Fibroblast of pulmonary artery (primary cell): Measurements from ENCODE around the gene DHX29.

ENCODE experiments used
- DNase-seq: peaks from one replicate; pipeline ENCODE4 v3.0.0-alpha.2; 2010; ENCODE audit warnings: low read depth
- H3K4me3 ChIP-seq: replicated peaks from 2 replicates; pipeline ENCODE4 v1.5.1; 2011; ENCODE audit warnings: low read depth, mild to moderate bottlenecking, control low read depth, low read length, moderate library complexity
- TF ChIP-seq, protein P1 (sequence below): IDR thresholded peaks from 2 replicates; pipeline ENCODE4 v1.5.1; 2011; ENCODE audit warnings: mild to moderate bottlenecking, control low read depth, low read length, inconsistent platforms; ENCODE audit errors: missing control alignments

The DHX29 gene

DNA sequence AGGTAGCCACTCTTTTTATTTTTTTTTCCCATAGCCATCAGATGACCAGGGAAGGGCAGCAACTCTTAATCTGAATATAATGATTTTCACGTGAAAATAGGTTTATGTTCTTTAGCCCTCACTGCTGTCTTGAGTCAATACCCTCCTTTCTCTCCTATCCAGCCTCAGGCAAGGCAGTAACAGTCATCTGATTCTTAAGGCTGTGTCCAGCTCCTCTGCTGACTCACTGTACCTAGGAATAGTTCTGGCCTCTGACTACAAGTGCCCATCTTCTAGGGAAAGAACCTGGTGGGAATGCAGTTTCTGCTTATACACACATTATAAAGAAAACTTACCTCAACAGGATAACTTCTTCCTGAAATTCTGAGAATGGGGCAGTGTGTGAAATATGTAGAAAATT lies 30.7 kb downstream of the DHX29 start:
- DNase-seq, result no peak
- H3K4me3 ChIP-seq, result no peak overlapping the region
- TF ChIP-seq, protein P1, sequence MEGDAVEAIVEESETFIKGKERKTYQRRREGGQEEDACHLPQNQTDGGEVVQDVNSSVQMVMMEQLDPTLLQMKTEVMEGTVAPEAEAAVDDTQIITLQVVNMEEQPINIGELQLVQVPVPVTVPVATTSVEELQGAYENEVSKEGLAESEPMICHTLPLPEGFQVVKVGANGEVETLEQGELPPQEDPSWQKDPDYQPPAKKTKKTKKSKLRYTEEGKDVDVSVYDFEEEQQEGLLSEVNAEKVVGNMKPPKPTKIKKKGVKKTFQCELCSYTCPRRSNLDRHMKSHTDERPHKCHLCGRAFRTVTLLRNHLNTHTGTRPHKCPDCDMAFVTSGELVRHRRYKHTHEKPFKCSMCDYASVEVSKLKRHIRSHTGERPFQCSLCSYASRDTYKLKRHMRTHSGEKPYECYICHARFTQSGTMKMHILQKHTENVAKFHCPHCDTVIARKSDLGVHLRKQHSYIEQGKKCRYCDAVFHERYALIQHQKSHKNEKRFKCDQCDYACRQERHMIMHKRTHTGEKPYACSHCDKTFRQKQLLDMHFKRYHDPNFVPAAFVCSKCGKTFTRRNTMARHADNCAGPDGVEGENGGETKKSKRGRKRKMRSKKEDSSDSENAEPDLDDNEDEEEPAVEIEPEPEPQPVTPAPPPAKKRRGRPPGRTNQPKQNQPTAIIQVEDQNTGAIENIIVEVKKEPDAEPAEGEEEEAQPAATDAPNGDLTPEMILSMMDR, result no peak

DNA sequence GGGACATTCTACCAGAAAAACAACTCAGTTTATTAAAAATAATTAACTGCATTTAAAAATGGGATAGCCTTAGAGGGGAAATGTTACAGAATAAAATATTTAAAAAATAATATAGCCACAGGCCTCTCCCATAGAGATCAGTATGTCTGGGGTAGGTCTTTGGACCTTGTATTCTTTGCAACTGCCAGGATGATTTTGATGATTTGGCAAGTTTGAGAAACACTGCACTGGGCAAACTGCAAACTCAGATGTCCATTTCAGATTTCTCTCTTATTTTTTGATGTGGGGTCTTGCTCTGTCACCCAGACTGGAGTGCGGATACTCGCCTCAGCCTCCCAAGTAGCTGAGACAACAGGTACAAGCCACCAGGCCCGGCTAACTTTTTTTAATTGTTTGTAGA lies 49.2 kb downstream of the DHX29 start:
- TF ChIP-seq, protein P1, result no peak
- no peak overlapping the region for H3K4me3 ChIP-seq
- DNase-seq, result no peak

DNA sequence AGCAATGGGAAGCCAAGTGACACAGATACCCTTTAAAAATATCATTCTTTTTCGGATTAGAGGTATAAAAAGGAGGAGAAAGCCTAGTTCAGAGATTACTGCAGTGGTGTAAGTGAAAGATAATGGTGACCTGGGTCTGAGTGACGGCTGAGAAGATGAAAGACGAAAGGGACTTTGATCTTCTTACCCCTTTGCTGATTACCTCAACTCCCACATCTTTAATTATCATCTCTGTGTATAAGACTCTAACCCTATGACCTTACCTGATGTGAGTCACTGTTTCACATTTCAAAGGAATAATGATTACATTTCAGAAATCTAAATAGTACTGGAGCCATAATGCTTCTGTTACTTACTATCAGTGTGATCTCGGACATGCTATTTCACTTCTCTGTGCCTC lies 52.7 kb downstream of the DHX29 start:
- no peak overlapping the region for H3K4me3 ChIP-seq
- TF ChIP-seq, protein P1, result no peak
- no peak for DNase-seq

DNA sequence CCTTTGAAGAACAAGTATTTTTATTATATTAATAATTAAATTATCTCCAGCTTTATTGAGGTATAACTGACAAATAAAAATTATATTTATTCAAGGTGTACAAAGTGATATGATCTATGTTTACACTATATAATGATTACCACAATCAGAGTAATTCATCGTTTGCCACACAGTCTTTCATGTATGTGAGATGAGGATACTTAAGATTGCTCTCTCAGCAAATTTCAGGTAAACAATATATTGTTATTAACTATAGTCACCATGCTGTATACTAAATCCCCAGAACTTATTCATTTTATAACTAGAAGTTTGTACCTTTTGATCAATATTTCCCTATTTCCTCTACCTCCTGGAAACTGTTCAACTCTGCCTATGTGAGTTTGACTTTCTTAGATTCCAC lies 57.4 kb downstream of the DHX29 start:
- DNase-seq, result no peak
- no peak overlapping the region for H3K4me3 ChIP-seq
- TF ChIP-seq, protein P1, result no peak

DNA sequence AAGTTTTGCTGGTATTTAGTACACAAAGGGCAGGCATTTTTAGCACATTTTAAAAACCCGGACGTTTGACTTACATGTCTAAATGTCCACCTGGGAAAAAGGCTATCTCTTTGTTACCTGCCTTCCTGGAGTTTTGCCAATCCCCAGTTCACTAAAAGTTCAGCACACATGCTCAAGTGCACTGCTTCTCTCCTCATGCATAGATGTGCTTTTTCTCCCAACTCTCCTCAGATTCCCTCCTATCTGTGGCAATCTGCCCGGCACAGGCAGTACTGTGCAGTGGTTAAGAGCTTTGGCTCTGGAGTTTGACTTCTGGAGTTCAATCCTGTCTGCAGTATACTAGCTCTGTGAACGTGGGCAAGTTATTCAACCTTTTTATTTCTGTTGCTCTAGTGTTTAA lies 65.7 kb downstream of the DHX29 start:
- no peak overlapping the region for H3K4me3 ChIP-seq
- DNase-seq, result no peak
- TF ChIP-seq, protein P1, result no peak

DNA sequence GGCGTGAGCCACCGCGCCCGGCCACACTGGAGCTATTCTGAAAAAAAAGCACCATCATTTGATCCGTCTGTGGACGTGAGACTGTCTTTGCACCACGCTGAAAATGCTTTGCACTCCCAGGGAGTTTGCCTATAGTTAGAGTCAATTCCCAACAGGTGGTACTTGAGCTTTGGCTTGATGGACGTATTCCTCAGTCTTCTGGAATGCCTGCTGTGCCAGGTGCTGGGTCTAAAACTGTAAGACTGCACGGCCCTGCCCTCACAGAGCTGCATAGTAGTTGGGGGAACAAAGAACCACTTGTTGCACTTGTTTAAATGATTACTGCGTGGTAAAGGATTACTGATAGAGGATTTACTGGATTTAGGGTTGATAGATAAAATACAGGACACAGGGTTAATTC lies 70.7 kb downstream of the DHX29 start:
- TF ChIP-seq, protein P1, result no peak
- no peak for DNase-seq

DNA sequence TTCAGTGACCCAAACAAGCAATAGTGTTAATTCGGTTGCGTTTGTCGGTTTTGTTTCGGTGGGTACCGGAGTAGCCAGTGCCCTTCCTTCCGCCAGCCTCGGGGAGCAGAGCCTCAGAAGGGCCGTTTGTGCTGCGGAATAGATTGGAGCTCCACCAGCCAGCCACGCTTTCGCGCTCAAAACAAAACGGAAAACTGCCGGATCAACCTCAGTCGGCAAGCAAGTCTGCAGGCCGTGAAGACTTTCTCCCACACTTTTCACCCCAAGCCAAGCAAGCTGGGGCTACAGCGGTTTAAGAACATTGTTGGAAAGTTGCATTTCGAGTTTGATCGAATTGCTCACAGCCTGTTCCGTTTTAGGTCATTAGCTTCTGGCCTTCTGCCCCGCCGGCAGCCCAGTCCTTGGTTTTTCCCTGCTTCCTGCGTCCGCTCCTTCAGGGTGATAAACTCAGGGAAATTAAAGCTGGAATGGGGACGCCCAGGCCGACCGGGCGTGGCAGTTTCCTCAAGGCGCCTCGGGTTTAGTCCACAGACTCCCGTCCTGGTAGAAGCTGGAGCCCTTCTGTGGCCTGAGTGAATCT lies 73.3 kb downstream of the DHX29 start:
- TF ChIP-seq, protein P1, result no peak
- no peak for DNase-seq
- peak overlapping the region; percentile 55 for H3K4me3 ChIP-seq

More for the DNA sequence above, 70.7 kb downstream of the DHX29 start:
- no peak overlapping the region for H3K4me3 ChIP-seq
